Right lobe of liver (tissue), 4 donors: ENCODE data around the gene UBE2G1.

Experiments used
- CTCF ChIP-seq, 4 donors: fragments of 200-600 bp in 3 of 4; fragments of 450-650 bp in 1 of 4; IDR thresholded peaks; one replicate each; pipeline versions ENCODE4 v1.5.1 to v1.8.0; 2016 to 2022; ENCODE audit warnings: antibody characterized with exemption in 4 of 4, mild to moderate bottlenecking in 2 of 4
- POLR2A ChIP-seq: fragments of 450-650 bp; IDR thresholded peaks from one replicate; pipeline ENCODE4 v1.6.1; 2017; ENCODE audit warnings: antibody characterized with exemption, mild to moderate bottlenecking
- donor health status: DM: no; HTN: no; CAD: no.
- donor health status: DM: no; HTN: no; CAD: no.
- donor health status: DM: no; HTN: yes; CAD: no.

DNA sequence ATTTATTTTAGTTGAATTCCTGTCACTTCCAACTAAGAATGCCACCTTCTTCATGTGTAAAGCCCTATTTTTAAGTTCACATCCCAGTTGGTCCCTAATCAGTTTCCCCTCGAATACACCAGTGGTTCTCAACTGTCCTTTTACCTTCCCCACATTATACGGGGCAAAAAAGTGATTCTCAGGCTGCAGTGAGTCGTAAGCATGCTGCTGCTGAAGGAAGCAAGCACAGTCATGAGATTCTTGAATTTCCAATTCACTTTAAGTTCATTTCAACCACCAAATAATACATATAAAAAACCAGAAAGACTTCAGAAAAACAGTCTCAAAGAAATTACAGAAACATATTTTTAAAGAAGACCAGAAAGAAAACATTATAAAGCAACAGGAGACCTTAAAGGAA, 47.9 kb downstream of the UBE2G1 start:
- TF ChIP-seq CTCF (IDR thresholded peaks at IDR 0.05) = no peak
- no peak for TF ChIP-seq POLR2A
